GM21528 (cell line): ENCODE results near the gene TYW1B.
"Not testable (repeated sequence)": the region's sequence is repeated elsewhere in the genome, so short reads cannot be mapped to it uniquely, and the experiment has no call there.

Source experiments
- ATAC-seq: cut with Tn5 transposase; IDR thresholded peaks from one replicate; pipeline ENCODE4 v1.9.1; 2021; ENCODE audit warnings: mild to moderate bottlenecking, moderate library complexity; ENCODE audit not compliant: unreplicated experiment, low FRiP score

Gene TYW1B

GRCh38 chr7:72827839-72828591, at the start of gene TYW1B:
Gene TYW1B, minus strand, starts transcription at chr7:72828200. Its CDS starts 125 bp downstream, at chr7:72828075.
- peak; percentile 87 for ATAC-seq

- not testable (repeated sequence) for ATAC-seq
These were observed 39.6 kb upstream of the TYW1B start for GRCh38 chr7:72867591-72867990.

GRCh38 chr7:72858846-72859400, 30.9 kb upstream of the TYW1B start:
- not testable (repeated sequence) for ATAC-seq

GRCh38 chr7:72857925-72858324, 29.9 kb upstream of the TYW1B start:
- not testable (repeated sequence) for ATAC-seq

- ATAC-seq, result not testable (repeated sequence)
These were observed 27.3 kb upstream of the TYW1B start for GRCh38 chr7:72855261-72855660.

GRCh38 chr7:72852937-72853336, 24.9 kb upstream of the TYW1B start:
- not testable (repeated sequence) for ATAC-seq

- not testable (repeated sequence) for ATAC-seq
These were observed 22.7 kb upstream of the TYW1B start for GRCh38 chr7:72850746-72851145.

GRCh38 chr7:72844146-72844545, 16.1 kb upstream of the TYW1B start:
- not testable (repeated sequence) for ATAC-seq

GRCh38 chr7:72843166-72843565, 15.2 kb upstream of the TYW1B start:
- ATAC-seq, result not testable (repeated sequence)

GRCh38 chr7:72840966-72841511, 13.0 kb upstream of the TYW1B start:
- ATAC-seq, result not testable (repeated sequence)

GRCh38 chr7:72838315-72838714, 10.3 kb upstream of the TYW1B start:
- ATAC-seq, result not testable (repeated sequence)

GRCh38 chr7:72837291-72837690, 9.3 kb upstream of the TYW1B start:
- ATAC-seq, result not testable (repeated sequence)

GRCh38 chr7:72830567-72830966, 2.6 kb upstream of the TYW1B start:
- not testable (repeated sequence) for ATAC-seq

GRCh38 chr7:72829687-72830354, 1.8 kb upstream of the TYW1B start:
- ATAC-seq, result peak; percentile 33

GRCh38 chr7:72829291-72829686, 1.3 kb upstream of the TYW1B start:
- ATAC-seq, result peak; percentile 59

- ATAC-seq, result not testable (repeated sequence)
These were observed 4.0 kb downstream of the TYW1B start for GRCh38 chr7:72823765-72824732.

GRCh38 chr7:72822497-72822896, 5.5 kb downstream of the TYW1B start:
- ATAC-seq, result not testable (repeated sequence)

GRCh38 chr7:72818663-72819361, 9.2 kb downstream of the TYW1B start:
- ATAC-seq, result not testable (repeated sequence)

GRCh38 chr7:72817661-72818060, 10.3 kb downstream of the TYW1B start:
- not testable (repeated sequence) for ATAC-seq
